Body of pancreas (tissue), 4 donors: ENCODE results near the gene KRTAP10-11.

Experiments used
- POLR2A ChIP-seq, 3 donors: fragments of 450-650 bp; IDR thresholded peaks; one replicate each; pipeline ENCODE4 v1.6.1; 2016; ENCODE audit warnings: antibody characterized with exemption in 3 of 3, mild to moderate bottlenecking in 2 of 3
- TF ChIP-seq, protein P1 (sequence below), 7 experiments: fragments of 450-650 bp in 4 of 7; fragments of 200-600 bp in 3 of 7; sonication (generic) in 3 of 7; IDR thresholded peaks; one replicate each; pipeline ENCODE4 v1.5.1; 2016 to 2019; ENCODE audit warnings: antibody characterized with exemption in 7 of 7

- TF ChIP-seq, protein P1, sequence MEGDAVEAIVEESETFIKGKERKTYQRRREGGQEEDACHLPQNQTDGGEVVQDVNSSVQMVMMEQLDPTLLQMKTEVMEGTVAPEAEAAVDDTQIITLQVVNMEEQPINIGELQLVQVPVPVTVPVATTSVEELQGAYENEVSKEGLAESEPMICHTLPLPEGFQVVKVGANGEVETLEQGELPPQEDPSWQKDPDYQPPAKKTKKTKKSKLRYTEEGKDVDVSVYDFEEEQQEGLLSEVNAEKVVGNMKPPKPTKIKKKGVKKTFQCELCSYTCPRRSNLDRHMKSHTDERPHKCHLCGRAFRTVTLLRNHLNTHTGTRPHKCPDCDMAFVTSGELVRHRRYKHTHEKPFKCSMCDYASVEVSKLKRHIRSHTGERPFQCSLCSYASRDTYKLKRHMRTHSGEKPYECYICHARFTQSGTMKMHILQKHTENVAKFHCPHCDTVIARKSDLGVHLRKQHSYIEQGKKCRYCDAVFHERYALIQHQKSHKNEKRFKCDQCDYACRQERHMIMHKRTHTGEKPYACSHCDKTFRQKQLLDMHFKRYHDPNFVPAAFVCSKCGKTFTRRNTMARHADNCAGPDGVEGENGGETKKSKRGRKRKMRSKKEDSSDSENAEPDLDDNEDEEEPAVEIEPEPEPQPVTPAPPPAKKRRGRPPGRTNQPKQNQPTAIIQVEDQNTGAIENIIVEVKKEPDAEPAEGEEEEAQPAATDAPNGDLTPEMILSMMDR (IDR thresholded peaks at IDR 0.05): no peak
- no peak for TF ChIP-seq POLR2A (IDR thresholded peaks at IDR 0.05)
Observed at GRCh38 chr21:44615911-44616590, 30.2 kb upstream of the KRTAP10-11 start.
